Loucy (cell line): ENCODE measurements around the gene ALPP.

Experiments
- EZH2phosphoT487 ChIP-seq: fragments of 200-600 bp; IDR thresholded peaks from 2 replicates; pipeline ENCODE4 v1.6.1; 2018; ENCODE audit warnings: antibody characterized with exemption, mild to moderate bottlenecking, moderate library complexity, borderline replicate concordance
- TF ChIP-seq, protein P1 (sequence below): fragments of 200-600 bp; sonication (generic); conservative IDR thresholded peaks from 2 replicates; pipeline ENCODE4 v1.5.1; 2014; ENCODE audit warnings: mild to moderate bottlenecking, antibody characterized with exemption, low read length

DNA sequence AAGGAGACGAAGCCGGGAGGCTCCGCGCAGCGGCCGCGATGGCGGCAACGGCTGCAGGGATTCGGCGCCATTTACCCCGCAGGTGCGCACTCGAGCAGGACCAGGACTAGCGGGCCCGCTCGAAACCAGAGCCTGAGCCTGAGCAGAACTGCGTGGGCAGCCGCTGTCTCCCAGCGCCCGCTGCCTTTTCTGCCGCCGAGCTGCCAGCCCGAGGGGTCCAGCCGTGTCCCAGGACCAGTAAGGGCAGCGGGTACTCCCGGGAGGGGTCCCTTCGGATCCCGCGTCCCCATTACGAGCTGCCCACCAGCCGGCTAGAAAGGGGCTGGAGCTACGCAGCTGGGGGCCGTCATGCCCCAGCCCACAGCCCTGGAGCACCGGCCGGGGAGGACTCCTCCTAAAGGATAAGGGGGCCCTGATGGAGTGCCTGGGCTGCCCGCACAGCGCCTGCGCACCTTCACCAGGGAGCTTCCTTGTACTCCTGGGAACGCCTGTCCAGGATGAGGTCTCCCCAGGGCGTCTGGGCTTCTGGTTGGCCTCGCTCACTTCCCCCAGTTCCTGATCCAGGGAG is 9.9 kb downstream of the ALPP start:
- TF ChIP-seq, protein P1, sequence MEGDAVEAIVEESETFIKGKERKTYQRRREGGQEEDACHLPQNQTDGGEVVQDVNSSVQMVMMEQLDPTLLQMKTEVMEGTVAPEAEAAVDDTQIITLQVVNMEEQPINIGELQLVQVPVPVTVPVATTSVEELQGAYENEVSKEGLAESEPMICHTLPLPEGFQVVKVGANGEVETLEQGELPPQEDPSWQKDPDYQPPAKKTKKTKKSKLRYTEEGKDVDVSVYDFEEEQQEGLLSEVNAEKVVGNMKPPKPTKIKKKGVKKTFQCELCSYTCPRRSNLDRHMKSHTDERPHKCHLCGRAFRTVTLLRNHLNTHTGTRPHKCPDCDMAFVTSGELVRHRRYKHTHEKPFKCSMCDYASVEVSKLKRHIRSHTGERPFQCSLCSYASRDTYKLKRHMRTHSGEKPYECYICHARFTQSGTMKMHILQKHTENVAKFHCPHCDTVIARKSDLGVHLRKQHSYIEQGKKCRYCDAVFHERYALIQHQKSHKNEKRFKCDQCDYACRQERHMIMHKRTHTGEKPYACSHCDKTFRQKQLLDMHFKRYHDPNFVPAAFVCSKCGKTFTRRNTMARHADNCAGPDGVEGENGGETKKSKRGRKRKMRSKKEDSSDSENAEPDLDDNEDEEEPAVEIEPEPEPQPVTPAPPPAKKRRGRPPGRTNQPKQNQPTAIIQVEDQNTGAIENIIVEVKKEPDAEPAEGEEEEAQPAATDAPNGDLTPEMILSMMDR, result no peak
- no peak for TF ChIP-seq EZH2phosphoT487
